H9 (cell line): ENCODE data around the gene DNAH8. TPM values are rescaled to one million over a fixed set of nuclear protein-coding genes. Genes with fewer than 3 reads are reported as not detected.

Source experiments
- DNase-seq: peaks from one replicate; pipeline ENCODE4 v3.0.0-alpha.2; 2017
- H2AFZ ChIP-seq: one replicate; pipeline ENCODE4 v1.6.1; 2013; ENCODE audit warnings: mild to moderate bottlenecking, low read length, control low read depth, moderate library complexity
- H2AK5ac ChIP-seq: 2 replicates; pipeline ENCODE4 v1.6.1; 2013; ENCODE audit warnings: low read length, control low read depth, mixed read lengths; ENCODE audit not compliant: insufficient read length
- H2BK120ac ChIP-seq: one replicate; pipeline ENCODE4 v1.6.1; 2013; ENCODE audit warnings: low read depth, mild to moderate bottlenecking, low read length, control low read depth, inconsistent platforms; ENCODE audit not compliant: poor library complexity, severe bottlenecking
- H2BK12ac ChIP-seq: 2 replicates; pipeline ENCODE4 v1.6.1; 2013; ENCODE audit warnings: low read length, control low read depth, mixed read lengths, low read depth; ENCODE audit not compliant: insufficient read length
- H2BK15ac ChIP-seq: 2 replicates; pipeline ENCODE4 v1.6.1; 2013; ENCODE audit warnings: low read depth, low read length, control low read depth
- H2BK20ac ChIP-seq: one replicate; pipeline ENCODE4 v1.6.1; 2013; ENCODE audit warnings: low read depth, mild to moderate bottlenecking, low read length, control low read depth, inconsistent platforms; ENCODE audit not compliant: poor library complexity, severe bottlenecking
- H2BK5ac ChIP-seq: 2 replicates; pipeline ENCODE4 v1.6.1; 2013; ENCODE audit warnings: low read length, control low read depth, mixed read lengths; ENCODE audit not compliant: insufficient read length
- H3K14ac ChIP-seq: 2 replicates; pipeline ENCODE4 v1.6.1; 2013; ENCODE audit warnings: low read length, control low read depth; ENCODE audit not compliant: insufficient read depth
- H3K18ac ChIP-seq: 2 replicates; pipeline ENCODE4 v1.6.1; 2013; ENCODE audit warnings: low read depth, mild to moderate bottlenecking, mixed read lengths, low read length, control low read depth; ENCODE audit not compliant: insufficient read length
- H3K23ac ChIP-seq: 2 replicates; pipeline ENCODE4 v1.6.1; 2013; ENCODE audit warnings: low read length, control low read depth, mixed read lengths, low read depth; ENCODE audit not compliant: insufficient read length
- H3K23me2 ChIP-seq: 2 replicates; pipeline ENCODE4 v1.6.1; 2013; ENCODE audit warnings: low read depth, mild to moderate bottlenecking, mixed read lengths, low read length, control low read depth; ENCODE audit not compliant: insufficient read length, poor library complexity, severe bottlenecking
- H3K27ac ChIP-seq: 2 replicates; pipeline ENCODE4 v1.5.1; 2013; ENCODE audit warnings: low read length, control low read depth, mixed read lengths, low read depth; ENCODE audit not compliant: insufficient read length
- H3K27me3 ChIP-seq: 2 replicates; pipeline ENCODE4 v1.6.1; 2013; ENCODE audit warnings: low read length, control low read depth, inconsistent platforms; ENCODE audit not compliant: insufficient read depth
- H3K4ac ChIP-seq: 2 replicates; pipeline ENCODE4 v1.6.1; 2013; ENCODE audit warnings: low read depth, mild to moderate bottlenecking, control low read depth, inconsistent platforms, low read length, moderate library complexity
- H3K4me1 ChIP-seq: 2 replicates; pipeline ENCODE4 v1.6.1; 2013; ENCODE audit warnings: low read length, control low read depth, inconsistent platforms; ENCODE audit not compliant: insufficient read depth
- H3K4me2 ChIP-seq: 2 replicates; pipeline ENCODE4 v1.6.1; 2013; ENCODE audit warnings: low read length, control low read depth, mixed read lengths; ENCODE audit not compliant: insufficient read length, insufficient read depth
- H3K56ac ChIP-seq: 2 replicates; pipeline ENCODE4 v1.6.1; 2013; ENCODE audit warnings: low read depth, mild to moderate bottlenecking, mixed read lengths, low read length, control low read depth; ENCODE audit not compliant: insufficient read length
- H3K79me1 ChIP-seq: 2 replicates; pipeline ENCODE4 v1.6.1; 2013; ENCODE audit warnings: low read depth, mild to moderate bottlenecking, moderate library complexity, low read length, control low read depth, inconsistent platforms; ENCODE audit not compliant: insufficient read depth, poor library complexity, severe bottlenecking
- H3K79me2 ChIP-seq: 2 replicates; pipeline ENCODE4 v1.6.1; 2013; ENCODE audit warnings: low read length, control low read depth, inconsistent platforms; ENCODE audit not compliant: insufficient read depth
- H3K9ac ChIP-seq: 2 replicates; pipeline ENCODE4 v1.6.1; 2013; ENCODE audit warnings: low read length, control low read depth, mixed read lengths; ENCODE audit not compliant: insufficient read length; ENCODE audit errors: extremely low read depth
- H3K9me3 ChIP-seq: one replicate; pipeline ENCODE4 v1.6.1; 2013; ENCODE audit warnings: low read depth, low read length, inconsistent platforms; ENCODE audit not compliant: control insufficient read depth
- H3T11ph ChIP-seq: one replicate; pipeline ENCODE4 v1.6.1; 2013; ENCODE audit warnings: mild to moderate bottlenecking, low read length, control low read depth, inconsistent platforms
- H4K20me1 ChIP-seq: one replicate; pipeline ENCODE4 v1.6.1; 2013; ENCODE audit not compliant: control insufficient read depth, insufficient read length, insufficient read depth
- H4K5ac ChIP-seq: 2 replicates; pipeline ENCODE4 v1.6.1; 2013; ENCODE audit warnings: low read depth, mild to moderate bottlenecking, mixed read lengths, low read length, control low read depth; ENCODE audit not compliant: insufficient read length
- H4K8ac ChIP-seq: replicated peaks from 2 replicates; pipeline ENCODE4 v1.6.1; 2013; ENCODE audit warnings: low read length, control low read depth, mixed read lengths, low read depth; ENCODE audit not compliant: insufficient read length
- H4K91ac ChIP-seq: 2 replicates; pipeline ENCODE4 v1.6.1; 2013; ENCODE audit warnings: low read depth, mild to moderate bottlenecking, moderate library complexity, mixed read lengths, low read length, control low read depth; ENCODE audit not compliant: insufficient read length
- H3K27ac Mint-ChIP-seq, 3 experiments: 2 replicates in 2 of 3; 3 replicates in 1 of 3; pipeline ENCODE4 v1.8.0; 2020 to 2021; ENCODE audit warnings: mixed read lengths in 3 of 3, mild to moderate bottlenecking in 1 of 3, moderate library complexity in 1 of 3
- H3K27me3 Mint-ChIP-seq: 2 replicates; pipeline ENCODE4 v1.8.0; 2021; ENCODE audit warnings: low read depth, mild to moderate bottlenecking, moderate library complexity, mixed read lengths
- H3K36me3 Mint-ChIP-seq, 3 experiments: 2 replicates in 2 of 3; 3 replicates in 1 of 3; pipeline ENCODE4 v1.8.0; 2020 to 2021; ENCODE audit warnings: low read depth in 3 of 3, mixed read lengths in 3 of 3; ENCODE audit not compliant: insufficient read depth in 1 of 3
- H3K4me1 Mint-ChIP-seq, 2 experiments: 2 replicates each; pipeline ENCODE4 v1.8.0; 2020; ENCODE audit warnings: mixed read lengths in 2 of 2
- H3K4me3 Mint-ChIP-seq, 2 experiments: 2 replicates in 1 of 2; 3 replicates in 1 of 2; pipeline ENCODE4 v1.8.0; 2020 to 2021; ENCODE audit warnings: mild to moderate bottlenecking in 2 of 2, mixed read lengths in 2 of 2, moderate library complexity in 1 of 2
- H3K9me3 Mint-ChIP-seq, 2 experiments: 2 replicates in 1 of 2; 3 replicates in 1 of 2; pipeline ENCODE4 v1.8.0; 2020; ENCODE audit warnings: mild to moderate bottlenecking in 2 of 2, mixed read lengths in 2 of 2, moderate library complexity in 1 of 2
- CTCF ChIP-seq: fragments of 200-600 bp; sonication (generic); conservative IDR thresholded peaks from 3 replicates; pipeline ENCODE4 v1.8.0; 2021; ENCODE audit warnings: antibody characterized with exemption, mild to moderate bottlenecking
- WGBS: extraction: QIAGEN DNeasy Blood & Tissue Kit; methylation state at CpG from one replicate; pipeline ENCODE4 v1.1.7; 2013; ENCODE audit warnings: missing lambda C conversion rate, low lambda C conversion rate, mixed read lengths; ENCODE audit not compliant: insufficient read length; ENCODE audit errors: extremely low coverage; 5-methylcytosine and 5-hydroxymethylcytosine counted together
- total RNA-seq: library from RNA; stranded (reverse); gene quantifications from 2 replicates; pipeline ENCODE4 v1.2.1, GENCODE V29; 2021

The DNAH8 gene
- total RNA-seq, 1 experiment from 2014 or later = not detected

- no peaks in the 10 kb centered on the region for H3K79me1 ChIP-seq
- H3K23ac ChIP-seq = no peak overlapping the region
- no peak overlapping the region for H3K18ac ChIP-seq
- no peak overlapping the region for H4K8ac ChIP-seq
- Mint-ChIP-seq H3K27ac (no peak overlapping the region), H3K9me3 (no peaks in the 10 kb centered on the region), H3K27me3 (peaks cover 21% of the 10 kb centered on the region), H3K36me3 (no peaks in the 10 kb centered on the region), H3K4me3 (no peak overlapping the region), H3K4me1 (no peaks in the 10 kb centered on the region)
- H2AFZ ChIP-seq = no peak overlapping the region
- H4K91ac ChIP-seq = no peak overlapping the region
- H3K4me2 ChIP-seq = no peak overlapping the region
- H3T11ph ChIP-seq = no peak overlapping the region
- H2BK15ac ChIP-seq = no peak overlapping the region
- no peak overlapping the region for H3K9ac ChIP-seq
- H2BK120ac ChIP-seq = no peak overlapping the region
- H4K5ac ChIP-seq = no peak overlapping the region
- no peak overlapping the region for H2BK20ac ChIP-seq
- TF ChIP-seq CTCF = no peak
- H3K27ac ChIP-seq = no peak overlapping the region
- no peak overlapping the region for H2BK12ac ChIP-seq
- no peaks in the 10 kb centered on the region for H4K20me1 ChIP-seq
- H3K4ac ChIP-seq = no peak overlapping the region
- DNase-seq = no peak
- H2AK5ac ChIP-seq = no peak overlapping the region
- H3K4me1 ChIP-seq = no peaks in the 10 kb centered on the region
- H3K56ac ChIP-seq = no peak overlapping the region
- no CpG with 5 or more reads among the region's 5 CpGs for WGBS
- H3K27me3 ChIP-seq = no peaks in the 10 kb centered on the region
- no peaks in the 10 kb centered on the region for H3K9me3 ChIP-seq
- no peaks in the 10 kb centered on the region for H3K79me2 ChIP-seq
- H2BK5ac ChIP-seq = no peak overlapping the region
- no peak overlapping the region for H3K14ac ChIP-seq
- no peaks in the 10 kb centered on the region for H3K23me2 ChIP-seq
Measured at GRCh38 chr6:38814761-38815160, 99.7 kb downstream of the DNAH8 start.
